ENCODE measurements around the gene TGM1.
"Not testable (repeated sequence)": the region's sequence is repeated elsewhere in the genome, so short reads cannot be mapped to it uniquely, and the experiment has no call there.

TGM1 gene

DNA sequence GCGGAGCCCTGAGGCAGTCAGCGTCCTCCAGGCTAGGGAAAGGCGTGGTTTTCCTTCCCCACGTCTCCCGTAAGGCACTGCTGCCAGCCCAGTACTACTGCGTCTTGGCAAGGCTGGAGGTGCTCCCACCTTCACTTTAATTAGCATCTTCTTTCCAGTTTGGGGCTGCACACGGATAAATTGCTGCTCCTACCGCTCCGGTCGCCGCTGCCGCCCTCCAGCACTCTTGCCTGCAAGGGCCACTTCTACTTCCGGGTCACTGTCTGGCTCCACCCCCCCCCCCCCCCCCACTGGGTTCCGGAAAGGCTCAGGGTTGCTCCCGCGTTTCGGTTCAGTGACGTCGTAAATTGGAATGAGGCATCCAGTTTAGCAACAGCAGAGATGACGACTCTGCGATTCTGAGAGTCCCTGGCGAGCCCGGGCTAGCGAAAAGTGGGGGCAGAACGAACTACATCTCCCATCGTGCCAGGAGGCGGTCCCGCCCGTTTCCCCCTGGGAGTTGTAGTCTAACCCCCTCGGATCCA, 30.8 kb downstream of the TGM1 start, which contains the start of gene NEDD8:
NEDD8 (minus strand) TSS at position 247 of the 524 bp plus-strand sequence; CDS start at position 147, 100 bp downstream.
- DNase-seq, result peak; percentile 99

DNA sequence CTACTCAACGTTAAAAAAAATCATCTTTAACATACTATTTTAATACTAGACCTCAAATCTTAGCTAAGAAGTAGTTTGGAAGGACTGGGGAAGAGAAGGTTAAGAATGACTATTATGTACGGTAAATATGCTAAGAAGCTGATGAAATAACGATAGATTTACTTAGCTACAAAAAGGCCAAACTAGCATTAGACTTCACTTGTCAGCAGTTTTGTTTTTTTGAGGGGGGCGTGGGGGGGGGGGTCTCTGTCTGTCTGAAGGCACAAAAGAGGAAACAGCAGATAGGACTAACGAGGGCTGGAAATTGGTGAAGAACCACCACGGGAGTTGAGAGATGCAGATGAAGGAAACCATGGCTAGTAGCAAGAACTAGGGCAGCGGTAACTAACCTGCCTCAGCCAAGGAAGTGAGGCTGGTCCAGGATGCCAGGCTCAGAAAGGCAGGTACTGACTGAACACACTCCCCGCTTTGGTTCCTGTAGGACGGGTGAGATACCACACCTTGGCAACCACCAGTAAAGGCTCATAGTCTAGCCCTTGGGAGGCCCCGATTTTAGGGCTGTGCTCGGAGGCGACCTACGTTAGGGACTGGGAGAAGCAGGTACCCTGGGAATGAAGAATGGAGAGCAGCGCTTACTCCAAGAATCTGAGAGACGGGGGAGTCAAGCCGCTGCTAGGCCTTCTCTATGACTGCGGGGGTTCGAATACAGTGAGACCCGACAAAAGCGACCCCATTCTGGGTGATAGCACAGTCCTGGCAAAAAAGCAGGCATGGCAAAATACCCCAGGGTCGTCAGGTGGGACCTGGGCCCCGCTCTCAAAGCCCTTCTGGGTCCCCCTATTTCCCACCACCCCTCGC, 31.5 kb downstream of the TGM1 start:
- DNase-seq, result no peak

DNA sequence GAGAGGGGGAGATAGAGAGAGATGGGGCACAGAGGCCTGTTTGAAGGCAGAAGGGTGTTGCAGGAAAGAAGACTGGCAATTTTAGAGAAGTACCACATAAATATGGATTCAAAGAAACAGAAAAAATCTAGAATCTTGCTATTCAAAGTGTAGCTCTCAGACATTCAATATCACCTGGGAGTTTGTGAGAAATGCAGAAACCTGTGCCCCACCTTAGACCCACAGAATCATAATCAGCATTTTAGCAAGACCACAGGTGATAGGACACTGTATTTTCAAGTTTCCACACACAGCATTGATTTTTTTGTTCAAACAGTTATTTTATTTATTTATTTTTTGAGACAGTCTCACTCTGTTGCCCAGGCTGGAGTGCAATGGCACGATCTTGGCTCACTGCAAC, 34.1 kb downstream of the TGM1 start:
- no peak for DNase-seq

DNA sequence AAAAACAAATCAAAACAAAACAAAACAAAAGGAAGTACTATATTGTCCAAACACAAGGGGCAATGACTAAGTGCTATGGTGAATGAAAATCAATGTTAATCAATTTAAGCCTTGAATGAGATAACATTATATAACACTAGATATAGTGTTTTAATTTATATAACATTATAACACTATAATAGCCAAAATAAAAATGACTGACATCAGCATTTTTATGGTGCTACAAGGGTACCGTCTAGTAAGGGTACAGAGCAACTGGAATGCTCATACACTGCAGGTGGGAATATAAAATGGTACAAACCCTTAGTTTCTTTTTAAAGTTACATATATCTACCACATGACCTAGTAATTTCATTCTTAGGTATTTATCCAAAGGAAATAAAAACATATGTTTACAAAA, 36.5 kb downstream of the TGM1 start:
- no peak for DNase-seq

DNA sequence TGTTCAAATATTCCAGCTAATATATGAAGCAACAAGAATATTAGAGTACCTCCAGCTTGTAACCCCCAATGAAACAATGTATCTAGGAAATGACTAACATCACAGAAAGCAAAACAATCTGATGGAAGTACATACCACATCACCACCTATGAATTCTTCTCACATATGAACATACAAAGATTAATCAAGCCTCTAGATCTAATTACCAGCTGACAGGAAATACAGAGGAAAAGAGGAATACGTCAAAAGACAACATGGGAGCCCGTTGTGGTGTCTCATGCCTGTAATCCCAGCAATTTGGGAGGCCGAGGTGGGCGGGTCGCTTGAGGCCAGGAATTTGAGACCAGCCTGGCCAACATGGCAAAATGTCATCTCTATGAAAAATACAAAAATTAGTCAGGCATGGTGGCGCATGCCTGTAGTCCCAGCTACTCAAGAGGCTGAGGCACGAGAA, 38.3 kb downstream of the TGM1 start:
- DNase-seq, result no peak

DNA sequence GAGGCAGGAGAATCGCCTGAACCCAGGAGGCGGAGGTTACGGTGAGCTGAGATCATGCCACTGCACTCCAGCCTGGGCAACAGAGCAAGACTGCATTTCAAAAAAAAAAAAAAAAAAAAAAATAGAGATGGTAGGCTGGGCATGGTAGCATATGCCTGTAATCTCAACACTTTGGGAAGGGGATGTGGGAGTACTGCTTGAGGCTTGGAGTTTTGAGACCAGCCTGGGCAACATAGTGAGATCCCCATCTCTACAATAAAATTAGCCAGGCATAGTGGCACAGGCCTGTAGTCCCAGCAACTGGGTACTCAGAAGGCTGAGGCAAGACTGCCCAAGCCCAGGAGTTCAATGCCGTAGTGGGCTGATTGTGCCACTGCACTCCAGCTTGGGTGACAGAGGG, 40.0 kb downstream of the TGM1 start:
- DNase-seq, result not testable (repeated sequence)

DNA sequence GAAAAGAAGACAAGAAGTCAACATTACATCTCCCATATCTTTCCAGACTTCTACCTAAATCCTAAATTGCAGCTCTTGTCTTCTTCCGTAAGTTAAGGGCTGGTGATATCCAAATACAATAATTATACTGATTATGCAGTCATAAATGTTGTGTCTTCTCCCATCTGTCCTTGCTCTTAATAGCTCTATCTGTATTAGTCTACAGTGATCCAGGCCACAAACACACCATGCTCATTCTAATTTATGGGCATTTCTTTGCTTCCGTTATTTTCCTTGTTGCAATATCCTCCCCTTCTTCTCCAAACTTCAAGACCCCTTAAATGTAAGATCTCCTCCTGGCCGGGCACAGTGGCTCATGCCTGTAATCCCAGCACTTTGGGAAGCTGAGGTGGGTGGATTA, 43.5 kb downstream of the TGM1 start:
- DNase-seq, result no peak

DNA sequence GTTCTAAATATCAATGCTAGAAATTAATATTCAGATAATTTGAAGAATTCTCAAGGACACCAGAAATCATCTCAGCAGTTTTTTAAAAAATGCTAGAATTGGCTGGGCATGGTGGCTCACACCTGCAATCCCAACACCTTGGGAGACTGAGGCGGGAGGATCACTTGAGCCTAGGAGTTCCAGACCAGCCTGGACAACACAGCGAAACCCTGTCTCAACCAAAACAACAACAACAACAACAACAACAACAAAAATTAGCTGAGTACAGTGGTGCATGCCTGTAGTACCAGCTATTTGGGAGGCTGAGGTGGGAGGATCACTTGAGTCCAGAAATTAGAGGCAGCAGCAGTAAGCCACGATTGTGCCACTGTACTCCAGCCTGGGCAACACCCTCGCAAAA, 43.9 kb downstream of the TGM1 start:
- DNase-seq, result no peak

DNA sequence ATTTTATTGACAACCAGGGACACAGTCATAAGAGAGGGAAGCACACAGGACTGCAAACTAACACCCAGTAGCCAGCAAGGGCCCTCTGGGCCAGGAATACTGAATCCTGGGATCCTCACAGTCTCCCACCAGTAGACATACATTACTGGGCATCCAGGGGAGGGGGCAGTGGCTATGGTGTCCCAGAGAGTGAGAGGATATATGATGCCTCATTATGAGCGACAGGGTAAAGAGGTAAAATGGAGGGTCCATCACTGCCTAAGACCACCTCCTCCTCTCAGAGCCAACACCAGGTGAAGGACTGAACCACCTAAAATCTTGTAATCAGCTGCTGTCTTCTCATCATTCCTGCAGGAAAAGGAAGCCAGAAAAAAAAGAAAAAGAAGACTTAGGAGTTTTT, 46.1 kb downstream of the TGM1 start:
- DNase-seq, result not testable (repeated sequence)

DNA sequence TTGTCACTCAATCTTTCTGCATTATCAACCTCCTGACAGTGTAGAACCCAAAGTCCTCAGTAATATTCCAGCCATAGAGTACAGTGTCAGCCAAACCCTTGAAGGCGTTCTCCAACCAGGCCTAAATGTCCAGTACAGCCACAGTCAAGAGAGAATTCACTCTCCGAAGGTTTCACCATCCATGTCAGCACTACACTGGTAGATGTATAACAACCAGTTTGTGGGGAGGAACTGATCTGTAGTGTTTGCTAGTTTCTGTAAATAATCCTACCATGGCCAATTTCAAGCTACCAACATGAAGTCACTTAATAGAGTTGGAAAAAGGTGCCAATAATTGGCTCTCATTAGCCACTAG, 46.7 kb downstream of the TGM1 start:
- no peak for DNase-seq

DNA sequence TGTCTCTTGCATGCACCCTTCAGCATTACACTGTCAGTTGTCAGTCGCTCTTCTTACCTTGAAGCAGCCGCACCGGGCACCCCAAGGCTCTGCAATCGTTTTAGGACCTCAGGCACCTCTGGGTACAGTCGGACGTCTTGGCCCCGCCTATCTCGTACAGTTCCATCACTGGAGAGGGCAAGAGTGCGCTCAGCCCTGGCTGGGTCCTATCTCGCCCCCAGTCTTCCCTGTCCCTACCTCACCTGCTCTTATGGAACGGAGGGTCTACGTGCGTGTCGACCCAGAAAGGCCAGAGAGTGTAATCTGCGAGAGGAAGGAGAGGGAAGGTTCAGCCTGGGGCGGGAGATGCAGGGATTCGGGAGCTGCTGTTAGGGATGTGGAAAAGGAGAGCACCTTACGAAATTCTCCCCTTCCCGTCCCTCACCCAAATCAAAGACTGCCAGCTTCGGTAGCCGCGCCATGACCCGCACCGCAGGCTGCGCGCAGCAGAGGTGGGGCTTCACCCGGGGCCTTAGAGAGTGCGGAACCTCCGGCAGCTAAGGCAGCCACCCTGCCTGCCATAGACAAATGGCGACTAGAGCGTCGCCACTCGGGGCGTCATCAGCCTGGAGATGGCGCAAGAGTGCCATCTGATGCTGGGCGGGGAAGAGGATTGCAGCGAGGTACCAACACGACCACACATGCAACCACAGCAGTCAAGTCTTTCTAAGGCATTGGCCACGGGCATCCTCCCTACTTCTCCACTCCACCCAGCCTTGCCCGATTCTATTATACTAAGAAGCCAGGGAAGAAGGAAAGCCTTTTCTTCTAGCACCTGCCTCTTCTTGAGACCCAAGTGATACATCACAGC, 47.3 kb downstream of the TGM1 start, which contains the start of gene MDP1:
MDP1 (minus strand) TSS at position 572 of the 850 bp plus-strand sequence; CDS start at position 461, 111 bp downstream.
- peak; percentile 91 for DNase-seq

DNA sequence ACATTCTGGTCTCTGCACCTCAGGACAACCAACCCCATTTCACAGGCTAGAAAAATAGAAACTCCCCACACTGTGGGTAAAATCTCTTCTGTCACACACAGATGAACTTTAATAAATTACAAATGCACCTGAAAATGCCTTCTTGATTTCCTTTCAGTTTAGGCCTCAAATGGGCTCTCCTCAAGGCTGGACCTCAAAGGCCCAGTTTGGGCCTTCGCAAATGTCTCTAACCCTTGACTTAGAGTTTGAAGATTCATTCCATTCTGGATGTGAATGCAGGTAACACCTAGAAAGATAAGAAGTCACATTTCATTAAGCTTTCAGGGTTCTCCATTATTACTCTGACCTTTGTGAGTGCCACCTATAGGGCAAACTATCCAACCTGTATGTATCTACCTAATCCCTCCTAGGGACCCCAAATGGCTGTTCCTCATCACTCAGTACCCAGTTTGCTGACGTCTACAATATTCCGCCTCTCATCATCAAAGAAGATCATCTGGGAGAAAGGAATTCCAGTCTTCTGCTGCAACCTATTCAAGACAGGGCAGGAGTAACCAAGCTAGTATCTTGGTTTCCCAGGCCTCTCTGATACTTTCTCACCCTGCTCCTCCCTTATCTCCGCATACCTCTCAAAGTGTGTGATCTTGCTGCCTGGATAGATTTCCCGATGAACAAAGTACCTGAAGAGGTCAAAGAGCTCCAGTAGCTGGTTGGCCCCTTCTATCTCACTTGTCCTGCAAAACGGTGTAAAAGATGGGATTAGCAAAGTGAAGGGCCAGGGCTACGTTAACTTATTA, 48.9 kb downstream of the TGM1 start:
- no peak for DNase-seq

DNA sequence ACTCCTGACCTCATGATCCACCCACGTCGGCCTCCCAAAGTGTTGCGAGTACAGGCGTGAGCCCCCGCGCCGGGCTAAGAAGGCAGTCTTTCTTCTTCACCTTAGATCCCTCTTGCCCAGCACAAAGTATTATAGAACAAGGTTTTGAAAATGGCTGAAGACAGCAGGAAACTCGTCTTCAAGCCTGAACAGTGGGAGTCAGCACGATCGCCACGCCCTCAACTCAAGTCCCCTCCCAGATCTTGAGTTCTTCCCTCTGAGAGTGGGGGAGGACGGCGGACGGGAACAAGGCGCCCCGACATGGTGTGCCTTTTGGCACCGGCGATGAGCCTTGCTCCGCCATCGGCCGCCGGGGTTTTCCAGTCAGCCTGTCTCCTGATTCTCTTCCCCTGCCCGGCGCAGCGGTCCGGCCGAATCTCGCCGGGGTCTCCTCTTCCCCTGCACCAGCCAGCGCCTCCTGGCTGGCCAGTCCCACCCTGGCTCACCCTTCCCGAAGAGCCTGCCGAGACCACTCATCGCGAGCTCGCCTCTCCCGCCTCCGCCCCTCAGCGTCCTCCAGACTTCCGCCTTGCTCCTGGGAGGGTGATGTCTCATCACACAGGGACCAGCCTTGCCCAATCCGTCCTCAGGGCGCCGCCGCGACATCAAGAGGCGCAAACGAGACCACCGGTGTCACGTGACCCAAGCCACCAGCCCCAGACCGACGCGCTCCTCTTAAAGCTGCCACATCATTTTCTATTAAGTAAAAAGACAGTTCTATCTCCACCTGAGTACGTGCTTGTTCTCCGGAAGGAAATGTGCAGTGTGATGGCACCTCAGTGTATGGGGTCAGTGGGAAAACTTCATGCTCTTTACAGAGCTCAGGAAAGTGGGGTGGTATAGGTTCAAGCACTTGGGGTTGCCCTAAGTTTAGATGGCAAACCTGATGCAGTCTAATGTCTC, 49.8 kb downstream of the TGM1 start, which contains the start of gene CHMP4A:
CHMP4A (minus strand) TSS at position 565 of the 942 bp plus-strand sequence; CDS start at position 516, 49 bp downstream.
- peak; percentile 99 for DNase-seq

DNA sequence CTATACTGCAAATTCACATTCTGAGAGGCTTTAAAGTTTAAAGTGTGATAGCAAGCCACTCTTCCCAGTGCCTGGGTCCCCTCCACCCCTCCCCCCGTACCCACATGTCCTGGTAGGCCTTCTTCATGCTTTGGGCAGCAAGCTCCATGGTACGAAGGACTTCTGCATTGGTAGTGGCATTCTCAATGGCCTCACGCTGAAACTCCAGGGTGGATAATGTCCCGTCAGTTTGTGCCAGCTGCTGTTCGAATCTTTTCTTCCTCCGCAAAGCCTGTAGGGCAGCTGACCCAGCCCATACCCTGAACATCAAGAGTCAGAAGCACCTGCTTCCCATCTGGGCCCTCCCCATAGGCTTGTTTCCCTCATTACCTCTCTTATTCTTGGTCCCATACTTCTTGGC, 51.7 kb downstream of the TGM1 start:
- no peak for DNase-seq

DNA sequence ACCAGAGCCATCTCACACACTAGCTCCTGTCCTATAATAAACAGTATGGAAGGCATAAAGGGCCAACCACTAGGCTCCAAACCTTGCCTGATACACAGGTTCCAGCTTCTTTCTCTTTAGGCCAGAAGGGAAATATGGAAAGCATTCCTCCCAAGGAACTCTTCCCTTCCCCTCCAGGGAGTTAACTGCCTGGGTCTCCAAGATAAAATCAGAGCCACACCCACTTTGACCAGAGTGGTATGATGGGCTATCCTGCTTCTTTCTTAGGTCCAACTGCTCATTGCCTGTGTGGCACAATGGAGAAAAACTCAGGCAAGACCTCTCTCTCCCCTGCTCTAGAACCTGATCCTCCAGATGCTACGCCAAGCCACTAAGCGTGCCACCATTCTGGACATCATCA, 55.4 kb downstream of the TGM1 start:
- no peak for DNase-seq

DNA sequence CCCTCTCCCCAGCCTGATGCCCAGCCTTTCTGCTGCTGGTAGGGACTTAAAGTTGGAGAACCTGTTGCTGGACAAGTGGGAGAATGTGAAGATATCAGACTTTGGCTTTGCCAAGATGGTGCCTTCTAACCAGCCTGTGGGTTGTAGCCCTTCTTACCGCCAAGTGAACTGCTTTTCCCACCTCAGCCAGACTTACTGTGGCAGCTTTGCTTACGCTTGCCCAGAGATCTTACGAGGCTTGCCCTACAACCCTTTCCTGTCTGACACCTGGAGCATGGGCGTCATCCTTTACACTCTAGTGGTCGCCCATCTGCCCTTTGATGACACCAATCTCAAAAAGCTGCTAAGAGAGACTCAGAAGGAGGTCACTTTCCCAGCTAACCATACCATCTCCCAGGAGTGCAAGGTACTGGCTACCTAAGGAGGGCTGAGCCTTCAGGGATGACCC, 55.8 kb downstream of the TGM1 start:
- DNase-seq, result no peak

DNA sequence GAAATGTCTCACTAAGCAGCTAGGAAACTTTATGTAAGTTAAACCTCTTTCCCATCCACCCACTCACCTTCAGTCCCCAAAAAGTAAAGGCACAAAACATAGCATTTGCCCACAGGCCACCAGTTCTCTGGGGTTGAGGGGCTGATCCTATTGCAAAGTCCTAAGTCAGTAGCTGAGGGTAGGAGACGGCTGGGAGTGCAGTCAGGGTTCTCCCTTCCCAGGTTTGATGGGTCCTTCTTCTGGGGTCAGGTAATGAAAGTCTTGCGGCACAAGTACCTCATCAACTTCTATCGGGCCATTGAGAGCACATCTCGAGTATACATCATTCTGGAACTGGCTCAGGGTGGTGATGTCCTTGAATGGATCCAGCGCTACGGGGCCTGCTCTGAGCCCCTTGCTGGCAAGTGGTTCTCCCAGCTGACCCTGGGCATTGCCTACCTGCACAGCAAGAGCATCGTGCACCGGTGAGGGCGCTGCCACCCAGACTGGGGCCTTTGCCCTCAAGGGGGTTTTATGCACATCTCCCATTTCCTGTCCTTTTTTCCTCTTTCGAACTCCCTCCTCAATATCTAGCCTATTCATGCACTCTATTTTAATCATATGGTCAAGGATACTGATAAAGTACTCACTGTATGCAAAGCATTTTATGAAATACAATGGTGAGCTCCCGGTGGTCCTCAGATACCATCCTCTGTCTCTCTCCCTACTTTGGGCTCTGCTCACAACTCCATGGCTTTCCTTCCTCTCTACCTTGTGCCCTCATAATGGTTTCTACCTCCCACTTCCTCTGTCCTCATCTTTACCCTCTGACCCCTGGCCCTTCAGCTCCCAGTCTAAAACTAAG, 56.5 kb downstream of the TGM1 start:
- no peak for DNase-seq

DNA sequence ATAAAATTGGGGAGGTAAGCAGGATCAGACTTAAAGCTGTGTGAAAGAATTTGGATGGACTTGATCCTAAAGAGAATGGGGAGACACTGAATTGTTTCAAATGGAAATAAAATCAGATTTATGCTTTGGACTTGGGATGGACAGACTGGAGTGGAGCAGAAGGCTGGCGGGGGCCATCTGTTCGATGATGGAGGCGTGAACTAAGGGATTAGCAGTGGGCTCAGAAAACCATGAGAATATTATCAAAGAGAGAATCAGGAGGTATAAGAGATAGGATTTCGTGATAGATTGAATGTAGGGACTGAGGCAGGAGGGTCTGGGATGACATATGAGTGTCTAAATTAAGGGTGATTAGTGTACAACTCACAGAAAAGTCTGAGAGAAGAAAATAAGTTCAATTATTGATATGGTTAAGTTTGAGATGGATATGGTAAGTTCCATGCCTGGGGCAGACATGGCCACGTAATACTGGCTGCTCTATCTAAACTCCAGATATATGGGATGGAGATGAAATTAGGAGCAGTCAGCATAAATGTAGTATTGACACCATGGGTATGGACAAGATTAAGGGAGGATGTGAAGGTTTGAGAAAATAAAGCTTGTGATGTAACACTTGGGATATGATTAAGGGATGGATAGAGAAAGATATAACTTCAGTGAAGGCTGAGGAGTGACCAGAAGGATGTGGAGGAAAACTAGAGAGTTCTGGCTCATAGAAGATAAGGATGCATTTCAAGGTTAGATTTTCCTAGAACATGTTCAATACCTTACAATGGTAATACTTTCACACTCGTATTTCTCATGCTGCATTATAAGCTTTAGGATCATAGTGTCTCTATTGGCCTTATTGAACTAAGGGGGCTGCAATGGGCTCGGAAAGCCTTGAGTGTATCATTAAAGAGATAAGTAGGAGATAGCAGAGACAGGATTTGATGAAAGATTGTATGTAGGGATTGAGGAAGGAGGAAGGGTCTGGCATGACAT, 58.5 kb downstream of the TGM1 start:
- DNase-seq, result no peak

All from suppressor macrophage treated with lipopolysaccharide for 4 hours (primary cell).